HepG2 (cell line): Measurements from ENCODE around the gene ENO3. TPM values are rescaled to one million over a fixed set of nuclear protein-coding genes. Genes with fewer than 3 reads are reported as not detected.
A peak's percentile ranks its signal among the peaks of the same experiment; 100 is the strongest.

Source experiments
- EHMT2 ChIP-seq: fragments of 200-600 bp; sonication (generic); IDR thresholded peaks from 2 replicates; pipeline ENCODE4 v1.7.0; 2017; ENCODE audit warnings: antibody characterized with exemption, low read depth, low read length, borderline replicate concordance
- EP300 ChIP-seq, 3 experiments: sonication (generic) in 1 of 3; formaldehyde crosslinking in 1 of 3; IDR thresholded peaks; 2 replicates each; pipeline versions ENCODE4 v1.5.1 to v1.6.1; 2011 to 2020; ENCODE audit warnings: low read depth in 2 of 3, low read length in 2 of 3, borderline replicate concordance in 1 of 3, improper control_type of control experiment in 1 of 3, mild to moderate bottlenecking in 1 of 3, missing genetic modification reagents in 1 of 3, moderate library complexity in 1 of 3
- MED1 ChIP-seq: sonication (generic); formaldehyde crosslinking; IDR thresholded peaks from 2 replicates; pipeline ENCODE4 v1.4.0; 2020; ENCODE audit warnings: missing genetic modification reagents
- NAIF1 ChIP-seq: sonication (generic); formaldehyde crosslinking; IDR thresholded peaks from 2 replicates; pipeline ENCODE4 v1.5.0; 2020; ENCODE audit warnings: mild to moderate bottlenecking, missing genetic modification reagents, borderline replicate concordance
- TAF1 ChIP-seq: sonication (generic); formaldehyde crosslinking; IDR thresholded peaks from 2 replicates; pipeline ENCODE4 v1.4.0; 2020; ENCODE audit warnings: missing genetic modification reagents
- TBP ChIP-seq: sonication (generic); formaldehyde crosslinking; IDR thresholded peaks from 2 replicates; pipeline ENCODE4 v1.5.0; 2020; ENCODE audit warnings: missing genetic modification reagents
- ZFY ChIP-seq: sonication (generic); formaldehyde crosslinking; IDR thresholded peaks from 2 replicates; pipeline ENCODE4 v1.4.0; 2020; ENCODE audit warnings: missing genetic modification reagents
- ZNF207 ChIP-seq: fragments of 450-650 bp; IDR thresholded peaks from 2 replicates; pipeline ENCODE4 v1.6.1; 2016; ENCODE audit warnings: antibody characterized with exemption, borderline replicate concordance
- ZNF331 ChIP-seq: sonication (generic); formaldehyde crosslinking; IDR thresholded peaks from 2 replicates; pipeline ENCODE4 v1.4.0; 2020; ENCODE audit warnings: missing genetic modification reagents
- ZNF335 ChIP-seq: sonication (generic); formaldehyde crosslinking; IDR thresholded peaks from 2 replicates; pipeline ENCODE4 v1.4.0; 2020; ENCODE audit warnings: missing genetic modification reagents
- ZNF33A ChIP-seq: sonication (generic); formaldehyde crosslinking; IDR thresholded peaks from 2 replicates; pipeline ENCODE4 v1.5.1; 2020; ENCODE audit warnings: missing genetic modification reagents, mild to moderate bottlenecking, moderate library complexity, borderline replicate concordance
- ZNF644 ChIP-seq: IDR thresholded peaks from 2 replicates; pipeline ENCODE4 v1.6.1; 2016; ENCODE audit warnings: low read depth
- ZNF724P ChIP-seq: sonication (generic); formaldehyde crosslinking; IDR thresholded peaks from 2 replicates; pipeline ENCODE4 v1.8.0; 2022; ENCODE audit warnings: missing genetic modification reagents, borderline replicate concordance
- ZNF777 ChIP-seq: sonication (generic); formaldehyde crosslinking; IDR thresholded peaks from 2 replicates; pipeline ENCODE4 v1.4.0; 2020; ENCODE audit warnings: missing genetic modification reagents
- ZSCAN31 ChIP-seq: sonication (generic); formaldehyde crosslinking; IDR thresholded peaks from 2 replicates; pipeline ENCODE4 v1.5.0; 2020; ENCODE audit warnings: low read depth, mild to moderate bottlenecking, missing genetic modification reagents
- polyA plus RNA-seq, 8 experiments: library from polyadenylated mRNA; depleted of rRNA in 3 of 8; stranded (reverse) in 7 of 8; unstranded in 1 of 8; fragments of >200 nt; fragmentation: Illumina TruSeq in 4 of 8; extraction: Trizol in 4 of 8; gene quantifications; 2 replicates each; pipeline versions ENCODE4 v1.2.1 to v1.2.3, GENCODE V29; 2011 to 2016; ENCODE audit warnings: low read depth in 4 of 8, missing spikeins in 1 of 8, mixed read lengths in 1 of 8; ENCODE audit not compliant: insufficient read depth in 1 of 8
- total RNA-seq, 5 experiments: library from RNA; depleted of rRNA; stranded (reverse); fragments of >200 nt; fragmentation: Illumina TruSeq; extraction: Trizol; gene quantifications; 2 replicates each; pipeline ENCODE4 v1.2.3, GENCODE V29; 2016; ENCODE audit warnings: low read depth in 1 of 5
- TF ChIP-seq, protein P1 (sequence below): sonication (generic); formaldehyde crosslinking; IDR thresholded peaks from 2 replicates; pipeline ENCODE4 v1.9.0; 2021; ENCODE audit warnings: missing genetic modification reagents, borderline replicate concordance
- TF ChIP-seq, protein P2 (sequence below), 2 experiments: IDR thresholded peaks; 2 replicates each; pipeline ENCODE4 v1.6.1; 2011 to 2012; ENCODE audit warnings: low read length in 2 of 2, borderline replicate concordance in 1 of 2, low read depth in 1 of 2, mild to moderate bottlenecking in 1 of 2, moderate library complexity in 1 of 2
- TF ChIP-seq, protein P3 (sequence below): sonication (generic); formaldehyde crosslinking; IDR thresholded peaks from 2 replicates; pipeline ENCODE4 v1.4.0; 2020; ENCODE audit warnings: mild to moderate bottlenecking, missing genetic modification reagents, borderline replicate concordance

The ENO3 gene
- total and polyA plus RNA-seq, 2 of the 13 experiments (the other 11 are each of a cell fraction or from before 2014, with no cell fraction given) = 59.8 to 69.8 TPM

DNA sequence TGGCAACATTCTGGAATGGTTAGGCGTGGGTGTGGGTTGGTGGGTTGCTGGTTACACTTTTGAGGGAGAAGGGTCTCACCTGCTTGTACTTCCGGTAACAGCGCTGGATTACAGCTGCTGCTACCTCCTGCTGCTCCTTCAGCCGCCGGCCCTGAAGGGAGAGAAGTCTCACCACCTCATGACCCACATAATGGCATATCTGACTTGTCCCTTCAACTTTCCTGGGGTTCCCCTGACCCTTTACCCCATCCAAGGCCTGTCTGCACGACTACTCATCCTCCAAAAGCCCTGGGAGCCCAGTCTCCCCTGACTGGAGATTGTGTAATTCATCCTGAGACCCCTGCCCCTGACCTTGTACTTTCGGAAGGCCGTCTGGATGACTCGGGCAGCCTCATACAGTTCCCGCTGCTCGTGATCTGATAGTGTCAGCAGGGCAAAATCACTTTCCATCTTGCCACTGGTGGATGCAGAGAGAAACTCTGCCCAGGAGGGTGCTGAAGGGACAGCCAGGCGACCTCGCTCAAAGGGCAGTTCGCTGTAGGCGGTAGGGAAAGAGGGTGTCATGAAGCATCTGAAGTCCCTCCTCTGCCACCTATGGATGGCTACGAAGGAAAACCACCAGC lies 18.7 kb downstream of the ENO3 start (continued):
- TF ChIP-seq, protein P1, sequence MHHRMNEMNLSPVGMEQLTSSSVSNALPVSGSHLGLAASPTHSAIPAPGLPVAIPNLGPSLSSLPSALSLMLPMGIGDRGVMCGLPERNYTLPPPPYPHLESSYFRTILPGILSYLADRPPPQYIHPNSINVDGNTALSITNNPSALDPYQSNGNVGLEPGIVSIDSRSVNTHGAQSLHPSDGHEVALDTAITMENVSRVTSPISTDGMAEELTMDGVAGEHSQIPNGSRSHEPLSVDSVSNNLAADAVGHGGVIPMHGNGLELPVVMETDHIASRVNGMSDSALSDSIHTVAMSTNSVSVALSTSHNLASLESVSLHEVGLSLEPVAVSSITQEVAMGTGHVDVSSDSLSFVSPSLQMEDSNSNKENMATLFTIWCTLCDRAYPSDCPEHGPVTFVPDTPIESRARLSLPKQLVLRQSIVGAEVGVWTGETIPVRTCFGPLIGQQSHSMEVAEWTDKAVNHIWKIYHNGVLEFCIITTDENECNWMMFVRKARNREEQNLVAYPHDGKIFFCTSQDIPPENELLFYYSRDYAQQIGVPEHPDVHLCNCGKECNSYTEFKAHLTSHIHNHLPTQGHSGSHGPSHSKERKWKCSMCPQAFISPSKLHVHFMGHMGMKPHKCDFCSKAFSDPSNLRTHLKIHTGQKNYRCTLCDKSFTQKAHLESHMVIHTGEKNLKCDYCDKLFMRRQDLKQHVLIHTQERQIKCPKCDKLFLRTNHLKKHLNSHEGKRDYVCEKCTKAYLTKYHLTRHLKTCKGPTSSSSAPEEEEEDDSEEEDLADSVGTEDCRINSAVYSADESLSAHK (CRISPR knock-in tag) = no peak
- TF ChIP-seq MED1 = 0 out of 2 replicates have a peak, but pooled peaks have one; percentile 28
- TF ChIP-seq ZNF33A = no peak
- TF ChIP-seq ZFY (CRISPR knock-in tag) = 0 out of 2 replicates have a peak, but pooled peaks have one; percentile 8
- no peak for TF ChIP-seq EHMT2
- TF ChIP-seq, protein P2, sequence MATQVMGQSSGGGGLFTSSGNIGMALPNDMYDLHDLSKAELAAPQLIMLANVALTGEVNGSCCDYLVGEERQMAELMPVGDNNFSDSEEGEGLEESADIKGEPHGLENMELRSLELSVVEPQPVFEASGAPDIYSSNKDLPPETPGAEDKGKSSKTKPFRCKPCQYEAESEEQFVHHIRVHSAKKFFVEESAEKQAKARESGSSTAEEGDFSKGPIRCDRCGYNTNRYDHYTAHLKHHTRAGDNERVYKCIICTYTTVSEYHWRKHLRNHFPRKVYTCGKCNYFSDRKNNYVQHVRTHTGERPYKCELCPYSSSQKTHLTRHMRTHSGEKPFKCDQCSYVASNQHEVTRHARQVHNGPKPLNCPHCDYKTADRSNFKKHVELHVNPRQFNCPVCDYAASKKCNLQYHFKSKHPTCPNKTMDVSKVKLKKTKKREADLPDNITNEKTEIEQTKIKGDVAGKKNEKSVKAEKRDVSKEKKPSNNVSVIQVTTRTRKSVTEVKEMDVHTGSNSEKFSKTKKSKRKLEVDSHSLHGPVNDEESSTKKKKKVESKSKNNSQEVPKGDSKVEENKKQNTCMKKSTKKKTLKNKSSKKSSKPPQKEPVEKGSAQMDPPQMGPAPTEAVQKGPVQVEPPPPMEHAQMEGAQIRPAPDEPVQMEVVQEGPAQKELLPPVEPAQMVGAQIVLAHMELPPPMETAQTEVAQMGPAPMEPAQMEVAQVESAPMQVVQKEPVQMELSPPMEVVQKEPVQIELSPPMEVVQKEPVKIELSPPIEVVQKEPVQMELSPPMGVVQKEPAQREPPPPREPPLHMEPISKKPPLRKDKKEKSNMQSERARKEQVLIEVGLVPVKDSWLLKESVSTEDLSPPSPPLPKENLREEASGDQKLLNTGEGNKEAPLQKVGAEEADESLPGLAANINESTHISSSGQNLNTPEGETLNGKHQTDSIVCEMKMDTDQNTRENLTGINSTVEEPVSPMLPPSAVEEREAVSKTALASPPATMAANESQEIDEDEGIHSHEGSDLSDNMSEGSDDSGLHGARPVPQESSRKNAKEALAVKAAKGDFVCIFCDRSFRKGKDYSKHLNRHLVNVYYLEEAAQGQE (IDR thresholded peaks at IDR 0.05; ENCODE audit: borderline replicate concordance in 1 of 2, low read depth in 1 of 2, low read length in 2 of 2) = peak; percentile 23 to 82; a peak in 3 of 4 replicates
- 0 out of 2 replicates have a peak, but pooled peaks have one; percentile 26 for TF ChIP-seq ZNF335
- 0 out of 4 replicates have a peak, but pooled peaks of 1 of the 2 experiments have one; percentile 3 for TF ChIP-seq EP300 (IDR thresholded peaks at IDR 0.05; ENCODE audit: low read depth in 2 of 2, low read length in 2 of 2)
- no peak for TF ChIP-seq EP300 (CRISPR knock-in tag; IDR thresholded peaks at IDR 0.05; ENCODE audit: borderline replicate concordance)
- no peak for TF ChIP-seq ZNF207
- no peak for TF ChIP-seq ZNF724P (CRISPR knock-in tag)
- TF ChIP-seq ZNF777 (CRISPR knock-in tag) = peak; percentile 40; the same call in 1 of the 2 replicates
- TF ChIP-seq ZNF644 (CRISPR knock-in tag) = no peak
- TF ChIP-seq TAF1 (CRISPR knock-in tag) = 0 out of 2 replicates have a peak, but pooled peaks have one; percentile 19
- no peak for TF ChIP-seq ZNF331 (CRISPR knock-in tag)
- no peak for TF ChIP-seq NAIF1
- TF ChIP-seq, protein P3, sequence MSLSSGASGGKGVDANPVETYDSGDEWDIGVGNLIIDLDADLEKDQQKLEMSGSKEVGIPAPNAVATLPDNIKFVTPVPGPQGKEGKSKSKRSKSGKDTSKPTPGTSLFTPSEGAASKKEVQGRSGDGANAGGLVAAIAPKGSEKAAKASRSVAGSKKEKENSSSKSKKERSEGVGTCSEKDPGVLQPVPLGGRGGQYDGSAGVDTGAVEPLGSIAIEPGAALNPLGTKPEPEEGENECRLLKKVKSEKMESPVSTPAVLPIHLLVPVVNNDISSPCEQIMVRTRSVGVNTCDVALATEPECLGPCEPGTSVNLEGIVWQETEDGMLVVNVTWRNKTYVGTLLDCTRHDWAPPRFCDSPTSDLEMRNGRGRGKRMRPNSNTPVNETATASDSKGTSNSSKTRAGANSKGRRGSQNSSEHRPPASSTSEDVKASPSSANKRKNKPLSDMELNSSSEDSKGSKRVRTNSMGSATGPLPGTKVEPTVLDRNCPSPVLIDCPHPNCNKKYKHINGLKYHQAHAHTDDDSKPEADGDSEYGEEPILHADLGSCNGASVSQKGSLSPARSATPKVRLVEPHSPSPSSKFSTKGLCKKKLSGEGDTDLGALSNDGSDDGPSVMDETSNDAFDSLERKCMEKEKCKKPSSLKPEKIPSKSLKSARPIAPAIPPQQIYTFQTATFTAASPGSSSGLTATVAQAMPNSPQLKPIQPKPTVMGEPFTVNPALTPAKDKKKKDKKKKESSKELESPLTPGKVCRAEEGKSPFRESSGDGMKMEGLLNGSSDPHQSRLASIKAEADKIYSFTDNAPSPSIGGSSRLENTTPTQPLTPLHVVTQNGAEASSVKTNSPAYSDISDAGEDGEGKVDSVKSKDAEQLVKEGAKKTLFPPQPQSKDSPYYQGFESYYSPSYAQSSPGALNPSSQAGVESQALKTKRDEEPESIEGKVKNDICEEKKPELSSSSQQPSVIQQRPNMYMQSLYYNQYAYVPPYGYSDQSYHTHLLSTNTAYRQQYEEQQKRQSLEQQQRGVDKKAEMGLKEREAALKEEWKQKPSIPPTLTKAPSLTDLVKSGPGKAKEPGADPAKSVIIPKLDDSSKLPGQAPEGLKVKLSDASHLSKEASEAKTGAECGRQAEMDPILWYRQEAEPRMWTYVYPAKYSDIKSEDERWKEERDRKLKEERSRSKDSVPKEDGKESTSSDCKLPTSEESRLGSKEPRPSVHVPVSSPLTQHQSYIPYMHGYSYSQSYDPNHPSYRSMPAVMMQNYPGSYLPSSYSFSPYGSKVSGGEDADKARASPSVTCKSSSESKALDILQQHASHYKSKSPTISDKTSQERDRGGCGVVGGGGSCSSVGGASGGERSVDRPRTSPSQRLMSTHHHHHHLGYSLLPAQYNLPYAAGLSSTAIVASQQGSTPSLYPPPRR (CRISPR knock-in tag) = no peak
- TF ChIP-seq TBP (CRISPR knock-in tag) = no peak
- TF ChIP-seq ZSCAN31 = peak; percentile 14; the same call in 1 of the 2 replicates
